HepG2 (cell line): Measurements from ENCODE around the gene ZSWIM6. TPM values are rescaled to one million over a fixed set of nuclear protein-coding genes. Genes with fewer than 3 reads are reported as not detected.

ENCODE experiments used
- ATAC-seq: fragments of 200-7000 bp; cut with Tn5 transposase; 3 replicates; pipeline ENCODE4 v1.9.1; 2020; ENCODE audit warnings: mild to moderate bottlenecking, moderate library complexity
- BruUV-seq: library from RNA; stranded (reverse); fragments of 400-500 nt; replicated peaks from 2 replicates; lab custom pipeline; 2021; lab: Mats Ljungman, UMichigan
- CTCF ChIA-PET: fragments of 300-600 bp; formaldehyde crosslinking; extraction: SDS; loops from one replicate; lab custom pipeline; 2021; ENCODE audit warnings: low total read pairs, inconsistent platforms, low intra/inter-chr PET ratio; lab: Yijun Ruan, JAX
- POLR2A ChIA-PET: fragments of 350-600 bp; sonication (Branson Sonifier 250); formaldehyde crosslinking; loops from one replicate; lab custom pipeline; 2020; ENCODE audit warnings: antibody characterized with exemption, inconsistent platforms; lab: Yijun Ruan, JAX
- DNase-seq: peaks from one replicate; pipeline ENCODE4 v3.0.0-alpha.2; 2015; ENCODE audit warnings: low spot score
- FAIRE-seq: peaks from 3 replicates; lab custom pipeline; 2011; peaks lifted over from hg19 to GRCh38; lab: Jason Lieb, UNC
- H2AFZ ChIP-seq: one replicate; pipeline ENCODE4 v1.6.1; 2011; ENCODE audit warnings: low read length, inconsistent platforms
- H3K27ac ChIP-seq: fragments of 300-600 bp; 3 replicates; pipeline ENCODE4 v1.8.0; 2011; ENCODE audit warnings: mixed run types, mild to moderate bottlenecking, mixed read lengths, low read length, inconsistent platforms; ENCODE audit not compliant: insufficient read depth; ENCODE audit errors: extremely low read length
- H3K27me3 ChIP-seq, 2 experiments: fragments of 200-600 bp in 1 of 2; 2 replicates in 1 of 2; 3 replicates in 1 of 2; pipeline versions ENCODE4 v1.6.0 to v1.8.0; 2011; ENCODE audit warnings: low read length in 2 of 2, mild to moderate bottlenecking in 2 of 2, moderate library complexity in 2 of 2, inconsistent platforms in 1 of 2; ENCODE audit not compliant: insufficient read depth in 2 of 2, control insufficient read depth in 1 of 2
- H3K36me3 ChIP-seq, 2 experiments: fragments of 200-600 bp in 1 of 2; replicated peaks in 1 of 2; 2 replicates in 1 of 2; 3 replicates in 1 of 2; pipeline versions ENCODE4 v1.5.1 to v1.8.0; 2011; ENCODE audit warnings: low read length in 2 of 2, inconsistent platforms in 1 of 2; ENCODE audit not compliant: insufficient read depth in 2 of 2, control insufficient read depth in 1 of 2
- H3K4me1 ChIP-seq: 2 replicates; pipeline ENCODE4 v1.5.1; 2012; ENCODE audit warnings: low read length, inconsistent platforms; ENCODE audit not compliant: insufficient read depth
- H3K4me2 ChIP-seq: 2 replicates; pipeline ENCODE4 v1.6.0; 2011; ENCODE audit warnings: low read depth, low read length, inconsistent platforms
- H3K4me3 ChIP-seq, 3 experiments: fragments of 200-600 bp in 1 of 3; sonication (generic), shearing (Covaris generic) in 1 of 3; replicated peaks in 1 of 3; 2 replicates each; pipeline ENCODE4 v1.5.1; 2011 to 2016; ENCODE audit warnings: low read length in 3 of 3, inconsistent platforms in 2 of 3, low read depth in 2 of 3, mild to moderate bottlenecking in 2 of 3, control low read depth in 1 of 3, mixed read lengths in 1 of 3; ENCODE audit not compliant: insufficient read depth in 1 of 3
- H3K79me2 ChIP-seq: one replicate; pipeline ENCODE4 v1.6.1; 2011; ENCODE audit warnings: low read length, inconsistent platforms; ENCODE audit not compliant: insufficient read depth
- H3K9ac ChIP-seq: 2 replicates; pipeline ENCODE4 v1.6.0; 2011; ENCODE audit warnings: mild to moderate bottlenecking, low read depth, low read length, inconsistent platforms; ENCODE audit not compliant: insufficient read depth
- H3K9me3 ChIP-seq: 2 replicates; pipeline ENCODE4 v1.5.1; 2012; ENCODE audit warnings: mild to moderate bottlenecking, low read length
- H4K20me1 ChIP-seq: 2 replicates; pipeline ENCODE4 v1.6.0; 2011; ENCODE audit warnings: inconsistent platforms, mild to moderate bottlenecking, low read length, moderate library complexity; ENCODE audit not compliant: insufficient read depth
- KDM6A ChIP-seq: IDR thresholded peaks from 2 replicates; pipeline ENCODE4 v1.6.1; 2016; ENCODE audit warnings: low read depth
- KLF15 ChIP-seq: sonication (generic); formaldehyde crosslinking; IDR thresholded peaks from 2 replicates; pipeline ENCODE4 v1.8.1; 2023; ENCODE audit warnings: borderline replicate concordance, mild to moderate bottlenecking, inconsistent platforms, missing genetic modification reagents, mixed read lengths
- NR2F6 ChIP-seq, 2 experiments: IDR thresholded peaks; 2 replicates each; pipeline ENCODE4 v1.6.1; 2016; ENCODE audit warnings: antibody characterized with exemption in 1 of 2, mild to moderate bottlenecking in 1 of 2
- STAT5B ChIP-seq: sonication (generic); formaldehyde crosslinking; IDR thresholded peaks from 2 replicates; pipeline ENCODE4 v1.4.0; 2020; ENCODE audit warnings: missing genetic modification reagents
- ZNF564 ChIP-seq: sonication (generic); formaldehyde crosslinking; IDR thresholded peaks from 2 replicates; pipeline ENCODE4 v1.8.1; 2023; ENCODE audit warnings: mild to moderate bottlenecking, missing genetic modification reagents
- ZSCAN20 ChIP-seq: sonication (generic); formaldehyde crosslinking; IDR thresholded peaks from 2 replicates; pipeline ENCODE4 v1.4.0; 2020; ENCODE audit warnings: missing genetic modification reagents, mild to moderate bottlenecking, borderline replicate concordance
- WGBS: methylation state at CpG from one replicate; pipeline ENCODE4 v1.1.6; 2017; ENCODE audit warnings: low lambda C conversion rate; 5-methylcytosine and 5-hydroxymethylcytosine counted together
- in situ Hi-C: cut with HindIII; loops from 2 replicates; pipeline ENCODE4 v1.10.0; 2017; ENCODE audit warnings: low pct_unique_long_range_greater_than_20kb; ENCODE audit not compliant: extremely low pct_ligation_motif_present
- intact Hi-C: fragments of 100-400 bp; cut with micrococcal nuclease; formaldehyde crosslinking; loops from one replicate; pipeline ENCODE4 v1.10.0; 2022; ENCODE audit not compliant: unreplicated experiment
- polyA plus RNA-seq, 8 experiments: library from polyadenylated mRNA; depleted of rRNA in 3 of 8; stranded (reverse) in 7 of 8; unstranded in 1 of 8; fragments of >200 nt; fragmentation: Illumina TruSeq in 4 of 8; extraction: Trizol in 4 of 8; gene quantifications; 2 replicates each; pipeline versions ENCODE4 v1.2.1 to v1.2.3, GENCODE V29; 2011 to 2016; ENCODE audit warnings: low read depth in 4 of 8, missing spikeins in 1 of 8, mixed read lengths in 1 of 8; ENCODE audit not compliant: insufficient read depth in 1 of 8
- total RNA-seq, 5 experiments: library from RNA; depleted of rRNA; stranded (reverse); fragments of >200 nt; fragmentation: Illumina TruSeq; extraction: Trizol; gene quantifications; 2 replicates each; pipeline ENCODE4 v1.2.3, GENCODE V29; 2016; ENCODE audit warnings: low read depth in 1 of 5
- TF ChIP-seq, protein P1 (sequence below): sonication (generic); formaldehyde crosslinking; IDR thresholded peaks from 2 replicates; pipeline ENCODE4 v1.4.0; 2020; ENCODE audit warnings: missing genetic modification reagents

Gene ZSWIM6
- total and polyA plus RNA-seq, 2 of the 13 experiments (the other 11 are each of a cell fraction or from before 2014, with no cell fraction given), result 0.82 to 1.9 TPM

DNA sequence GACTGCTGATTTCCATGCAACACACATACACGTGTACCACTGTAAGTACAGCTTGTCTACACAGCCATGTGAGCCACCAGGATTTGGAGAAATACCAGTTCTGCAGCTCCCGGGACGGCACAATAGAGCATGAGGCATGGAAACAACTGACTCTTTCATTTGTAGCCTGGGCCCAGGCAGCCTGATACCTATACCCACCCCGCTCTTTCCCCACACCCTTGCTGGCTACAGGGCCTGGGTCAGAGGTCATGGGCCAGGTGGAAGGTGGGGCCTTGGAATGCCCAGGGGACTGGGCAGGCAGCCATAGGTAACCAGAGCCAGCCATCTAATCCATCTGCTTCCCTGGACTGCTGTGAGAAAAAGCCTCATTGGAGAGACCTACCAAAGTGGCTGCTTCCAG, 39.0 kb upstream of the ZSWIM6 start:
- ChIA-PET POLR2A (no interaction called here), CTCF (no interaction called here)
- H3K9me3 ChIP-seq, result no peaks in the 10 kb centered on the region
- H3K4me2 ChIP-seq, result no peak overlapping the region
- in situ Hi-C loops, result no loop called here
- H3K9ac ChIP-seq, result no peak overlapping the region
- no TSS peak for BruUV-seq
- H3K4me3 ChIP-seq, result no peak overlapping the region
- H3K27ac ChIP-seq, result no peak overlapping the region
- H3K4me1 ChIP-seq, result peaks cover 11% of the 10 kb centered on the region; the same call in 1 of the 2 replicates
- no peak overlapping the region for H2AFZ ChIP-seq
- intact Hi-C loops, result no loop called here
- H3K36me3 ChIP-seq, result no peaks in the 10 kb centered on the region
- H3K27me3 ChIP-seq, result no peaks in the 10 kb centered on the region; a peak in 1 of 5 replicates
- TF ChIP-seq STAT5B (CRISPR knock-in tag) (no peak), KLF15 (CRISPR knock-in tag) (no peak), NR2F6 (IDR thresholded peaks at IDR 0.05) (peak; percentile 18; the same call in 1 of the 2 replicates), NR2F6 (CRISPR knock-in tag; IDR thresholded peaks at IDR 0.05) (no peak)
- FAIRE-seq, result no peak
- no CpG with 5 or more reads among the region's 4 CpGs for WGBS
- no peaks in the 10 kb centered on the region for H3K79me2 ChIP-seq
- no peak for ATAC-seq
- H4K20me1 ChIP-seq, result no peaks in the 10 kb centered on the region
- no peak for DNase-seq

DNA sequence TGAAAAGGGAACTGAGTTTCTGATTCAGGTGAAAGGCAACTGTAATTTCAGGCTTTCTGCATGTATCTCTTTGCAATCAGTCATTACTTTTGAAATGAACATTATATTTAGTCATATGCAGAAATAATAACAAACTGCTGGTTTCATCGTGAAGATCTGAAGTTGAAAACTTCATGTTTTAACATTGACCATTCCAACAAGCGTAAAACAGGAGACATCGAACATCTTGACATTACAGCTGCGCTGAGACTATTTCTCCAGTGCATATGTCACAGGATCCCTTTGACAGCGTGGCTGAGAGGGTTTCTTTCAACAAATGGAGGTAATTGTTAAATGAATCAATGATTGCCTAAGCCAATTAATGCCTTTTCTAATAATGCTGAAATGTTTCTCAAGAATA, 38.2 kb upstream of the ZSWIM6 start:
- H3K79me2 ChIP-seq, result no peaks in the 10 kb centered on the region
- H3K36me3 ChIP-seq, result no peaks in the 10 kb centered on the region
- BruUV-seq, result no TSS peak
- in situ Hi-C loops, result no loop called here
- intact Hi-C loops, result no loop called here
- FAIRE-seq (no peak), ATAC-seq (no peak), DNase-seq (no peak)
- ChIA-PET CTCF (no interaction called here), POLR2A (no interaction called here)
- H3K9ac ChIP-seq, result no peak overlapping the region
- H3K4me2 ChIP-seq, result no peak overlapping the region
- H3K4me3 ChIP-seq, result no peak overlapping the region
- no peak overlapping the region for H3K27ac ChIP-seq
- peaks cover 19% of the 10 kb centered on the region for H3K4me1 ChIP-seq
- WGBS, result 68% methylated on average over 5 of the region's 5 CpGs
- no peak overlapping the region for H2AFZ ChIP-seq
- H3K27me3 ChIP-seq, result no peaks in the 10 kb centered on the region; a peak in 1 of 5 replicates
- no peaks in the 10 kb centered on the region for H3K9me3 ChIP-seq
- no peak for TF ChIP-seq ZSCAN20 (CRISPR knock-in tag)
- TF ChIP-seq, protein P1, sequence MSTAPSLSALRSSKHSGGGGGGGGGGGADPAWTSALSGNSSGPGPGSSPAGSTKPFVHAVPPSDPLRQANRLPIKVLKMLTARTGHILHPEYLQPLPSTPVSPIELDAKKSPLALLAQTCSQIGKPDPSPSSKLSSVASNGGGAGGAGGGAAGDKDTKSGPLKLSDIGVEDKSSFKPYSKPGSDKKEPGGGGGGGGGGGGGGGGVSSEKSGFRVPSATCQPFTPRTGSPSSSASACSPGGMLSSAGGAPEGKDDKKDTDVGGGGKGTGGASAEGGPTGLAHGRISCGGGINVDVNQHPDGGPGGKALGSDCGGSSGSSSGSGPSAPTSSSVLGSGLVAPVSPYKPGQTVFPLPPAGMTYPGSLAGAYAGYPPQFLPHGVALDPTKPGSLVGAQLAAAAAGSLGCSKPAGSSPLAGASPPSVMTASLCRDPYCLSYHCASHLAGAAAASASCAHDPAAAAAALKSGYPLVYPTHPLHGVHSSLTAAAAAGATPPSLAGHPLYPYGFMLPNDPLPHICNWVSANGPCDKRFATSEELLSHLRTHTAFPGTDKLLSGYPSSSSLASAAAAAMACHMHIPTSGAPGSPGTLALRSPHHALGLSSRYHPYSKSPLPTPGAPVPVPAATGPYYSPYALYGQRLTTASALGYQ, result no peak
- TF ChIP-seq KDM6A (CRISPR knock-in tag), result no peak
- TF ChIP-seq ZNF564 (CRISPR knock-in tag), result no peak
- TF ChIP-seq, all 625 proteins: peak for 0
- no peaks in the 10 kb centered on the region for H4K20me1 ChIP-seq
